Mesenchymal stem cell (in vitro differentiated cells and primary cell): ENCODE results near the gene MYEOV.
A peak's percentile ranks its signal among the peaks of the same experiment; 100 is the strongest.

Experiments used
- DNase-seq: peaks from one replicate; pipeline ENCODE4 v3.0.0-alpha.2; 2013
- H2AFZ ChIP-seq: one replicate; pipeline ENCODE4 v1.6.1; 2013; ENCODE audit warnings: low read depth, mild to moderate bottlenecking, control low read depth, inconsistent platforms, low read length, moderate library complexity
- H2AK5ac ChIP-seq: 2 replicates; pipeline ENCODE4 v1.6.1; 2013; ENCODE audit warnings: low read length, moderate library complexity, mild to moderate bottlenecking, inconsistent platforms; ENCODE audit not compliant: severe bottlenecking
- H2BK120ac ChIP-seq: one replicate; pipeline ENCODE4 v1.6.1; 2013; ENCODE audit warnings: low read depth, mild to moderate bottlenecking, inconsistent platforms, low read length, moderate library complexity
- H2BK12ac ChIP-seq, 2 experiments: one replicate each; pipeline ENCODE4 v1.6.1; 2013; ENCODE audit warnings: inconsistent platforms in 2 of 2, low read length in 2 of 2, mild to moderate bottlenecking in 2 of 2, moderate library complexity in 2 of 2, control low read depth in 1 of 2
- H2BK15ac ChIP-seq: one replicate; pipeline ENCODE4 v1.6.1; 2013; ENCODE audit warnings: mild to moderate bottlenecking, low read depth, inconsistent platforms; ENCODE audit not compliant: poor library complexity, severe bottlenecking
- H2BK5ac ChIP-seq: 2 replicates; pipeline ENCODE4 v1.6.1; 2013; ENCODE audit warnings: low read depth, mild to moderate bottlenecking, low read length, control low read depth, inconsistent platforms; ENCODE audit not compliant: poor library complexity, severe bottlenecking
- H3K14ac ChIP-seq, 2 experiments: one replicate each; pipeline ENCODE4 v1.6.1; 2013; ENCODE audit warnings: inconsistent platforms in 2 of 2, low read length in 2 of 2, control low read depth in 1 of 2, mild to moderate bottlenecking in 1 of 2, moderate library complexity in 1 of 2
- H3K18ac ChIP-seq, 2 experiments: one replicate each; pipeline ENCODE4 v1.6.1; 2013; ENCODE audit warnings: inconsistent platforms in 2 of 2, low read length in 2 of 2, control low read depth in 1 of 2, low read depth in 1 of 2, mild to moderate bottlenecking in 1 of 2
- H3K23ac ChIP-seq, 2 experiments: one replicate each; pipeline ENCODE4 v1.6.1; 2013; ENCODE audit warnings: inconsistent platforms in 2 of 2, low read length in 2 of 2, mild to moderate bottlenecking in 2 of 2, moderate library complexity in 2 of 2, control low read depth in 1 of 2
- H3K27ac ChIP-seq: 2 replicates; pipeline ENCODE4 v1.5.1; 2013; ENCODE audit warnings: mild to moderate bottlenecking, moderate library complexity, low read length, control low read depth, inconsistent platforms; ENCODE audit not compliant: poor library complexity, severe bottlenecking
- H3K27me3 ChIP-seq, 2 experiments: 2 replicates each; pipeline versions ENCODE4 v1.6.1 to v1.7.0; 2013; ENCODE audit warnings: low read length in 2 of 2, mild to moderate bottlenecking in 2 of 2, moderate library complexity in 2 of 2, control low read depth in 1 of 2, inconsistent platforms in 1 of 2; ENCODE audit not compliant: control insufficient read depth in 1 of 2, insufficient read depth in 1 of 2
- H3K36me3 ChIP-seq, 2 experiments: 2 replicates each; pipeline versions ENCODE4 v1.6.1 to v1.7.0; 2013; ENCODE audit warnings: low read length in 2 of 2, control low read depth in 1 of 2, inconsistent platforms in 1 of 2, low read depth in 1 of 2, mild to moderate bottlenecking in 1 of 2; ENCODE audit not compliant: insufficient read depth in 2 of 2, control insufficient read depth in 1 of 2
- H3K4ac ChIP-seq, 2 experiments: one replicate each; pipeline ENCODE4 v1.6.1; 2013; ENCODE audit warnings: inconsistent platforms in 2 of 2, low read length in 2 of 2, mild to moderate bottlenecking in 2 of 2, moderate library complexity in 2 of 2, control low read depth in 1 of 2, low read depth in 1 of 2
- H3K4me1 ChIP-seq: 2 replicates; pipeline ENCODE4 v1.6.1; 2013; ENCODE audit warnings: low read depth, low read length, control low read depth; ENCODE audit not compliant: control insufficient read depth, insufficient read depth
- H3K4me2 ChIP-seq: 2 replicates; pipeline ENCODE4 v1.6.1; 2013; ENCODE audit warnings: low read length, mild to moderate bottlenecking, inconsistent platforms; ENCODE audit not compliant: poor library complexity, severe bottlenecking
- H3K4me3 ChIP-seq, 2 experiments: 2 replicates each; pipeline versions ENCODE4 v1.5.1 to v1.7.0; 2013; ENCODE audit warnings: low read length in 2 of 2, mild to moderate bottlenecking in 2 of 2, control low read depth in 1 of 2, low read depth in 1 of 2; ENCODE audit not compliant: insufficient read depth in 1 of 2
- H3K79me1 ChIP-seq: replicated peaks from 2 replicates; pipeline ENCODE4 v1.6.1; 2013; ENCODE audit warnings: mild to moderate bottlenecking, control low read depth, low read length, inconsistent platforms; ENCODE audit not compliant: poor library complexity, severe bottlenecking
- H3K9ac ChIP-seq: 2 replicates; pipeline ENCODE4 v1.7.0; 2013; ENCODE audit warnings: mild to moderate bottlenecking, low read length, moderate library complexity
- H3K9me3 ChIP-seq: 2 replicates; pipeline ENCODE4 v1.7.0; 2013; ENCODE audit warnings: mild to moderate bottlenecking, low read length; ENCODE audit not compliant: control insufficient read depth
- H4K8ac ChIP-seq: one replicate; pipeline ENCODE4 v1.6.1; 2013; ENCODE audit warnings: inconsistent platforms, mild to moderate bottlenecking, low read length, moderate library complexity
- H4K91ac ChIP-seq: one replicate; pipeline ENCODE4 v1.6.1; 2013; ENCODE audit warnings: mild to moderate bottlenecking, low read length, inconsistent platforms
- WGBS: methylation state at CpG from one replicate; pipeline ENCODE4 v1.1.7; 2013; ENCODE audit warnings: mixed read lengths; 5-methylcytosine and 5-hydroxymethylcytosine counted together

MYEOV gene

GRCh38 chr11:69318093-69318420, 24.1 kb downstream of the MYEOV start:
- Histone ChIP-seq H2AK5ac (peak overlapping the region; percentile 18), H3K4me3 (no peak overlapping the region), H3K9me3 (no peaks in the 10 kb centered on the region), H3K4ac (no peak overlapping the region), H3K14ac (no peak overlapping the region), H4K8ac (no peak overlapping the region), H3K4me2 (no peak overlapping the region), H2BK15ac (no peak overlapping the region), H2AFZ (no peak overlapping the region), H3K27me3 (no peaks in the 10 kb centered on the region), H3K79me1 (peaks cover 2% of the 10 kb centered on the region), H3K23ac (no peak overlapping the region), H3K27ac (no peak overlapping the region), H4K91ac (no peak overlapping the region), H3K9ac (peak overlapping the region; percentile 75), H3K4me1 (peaks cover 28% of the 10 kb centered on the region), H2BK5ac (no peak overlapping the region), H2BK120ac (no peak overlapping the region), H2BK12ac (peak overlapping the region in 1 of 2 experiments; percentile 37), H3K36me3 (peaks cover 1 to 10% of the 10 kb centered on the region in 2 experiments), H3K18ac (no peak overlapping the region)
- no peak for DNase-seq
- WGBS: 94% methylated on average over 1 of the region's 1 CpG

- peak overlapping the region in 1 of 2 experiments; percentile 84 for H2BK12ac ChIP-seq
- 92% methylated on average over 13 of the region's 13 CpGs for WGBS
Measured at GRCh38 chr11:69319255-69320106, 25.5 kb downstream of the MYEOV start.

GRCh38 chr11:69320326-69320725, 26.4 kb downstream of the MYEOV start:
- Histone ChIP-seq H3K4ac (no peak overlapping the region), H3K14ac (peak overlapping the region in 1 of 2 experiments; percentile 12), H2BK5ac (peak overlapping the region; percentile 48), H3K23ac (no peak overlapping the region), H4K91ac (no peak overlapping the region), H3K18ac (peak overlapping the region in 1 of 2 experiments; percentile 28), H2BK120ac (no peak overlapping the region), H4K8ac (no peak overlapping the region), H2AFZ (no peak overlapping the region), H3K27ac (peak overlapping the region; percentile 24), H3K4me1 (peaks cover 28% of the 10 kb centered on the region), H3K4me2 (peak overlapping the region; percentile 35), H3K79me1 (peaks cover 2% of the 10 kb centered on the region), H2BK15ac (no peak overlapping the region), H2BK12ac (peak overlapping the region in 1 of 2 experiments; percentile 76), H3K27me3 (no peaks in the 10 kb centered on the region), H3K4me3 (no peak overlapping the region), H3K36me3 (no peaks in the 10 kb centered on the region), H3K9me3 (no peaks in the 10 kb centered on the region), H3K9ac (peak overlapping the region; percentile 88), H2AK5ac (peak overlapping the region; percentile 75)
- WGBS: 96% methylated on average over 7 of the region's 7 CpGs
- DNase-seq: no peak

More at GRCh38 chr11:69319255-69320106, 25.5 kb downstream of the MYEOV start:
- Histone ChIP-seq H3K14ac (peak overlapping the region in 1 of 2 experiments; percentile 68), H2AFZ (no peak overlapping the region), H3K36me3 (peaks cover 0 to 8% of the 10 kb centered on the region in 2 experiments), H3K4me2 (no peak overlapping the region), H3K79me1 (peaks cover 2% of the 10 kb centered on the region), H3K4me1 (peaks cover 28% of the 10 kb centered on the region), H3K9ac (peak overlapping the region; percentile 75), H2BK120ac (no peak overlapping the region), H2BK5ac (peak overlapping the region; percentile 48), H3K4ac (no peak overlapping the region), H3K27me3 (no peaks in the 10 kb centered on the region), H2BK15ac (no peak overlapping the region), H4K8ac (no peak overlapping the region), H3K23ac (no peak overlapping the region), H3K9me3 (no peaks in the 10 kb centered on the region), H3K18ac (peak overlapping the region in 1 of 2 experiments; percentile 28), H3K4me3 (no peak overlapping the region), H4K91ac (peak overlapping the region; percentile 46), H2AK5ac (peak overlapping the region; percentile 75), H3K27ac (no peak overlapping the region)
- DNase-seq: no peak
